Endodermal cell (in vitro differentiated cells): ENCODE data around the gene MS4A15. TPM values are rescaled to one million over a fixed set of nuclear protein-coding genes. Genes with fewer than 3 reads are reported as not detected.
A peak's percentile ranks its signal among the peaks of the same experiment; 100 is the strongest.

ENCODE experiments used
- DNase-seq: peaks from one replicate; pipeline ENCODE4 v3.0.0-alpha.2; 2017
- H3K27ac ChIP-seq: 2 replicates; pipeline ENCODE4 v1.5.1; 2013; ENCODE audit warnings: mild to moderate bottlenecking, low read depth, low read length, moderate library complexity
- H3K27me3 ChIP-seq: 2 replicates; pipeline ENCODE4 v1.6.1; 2013; ENCODE audit warnings: mild to moderate bottlenecking, low read length, moderate library complexity; ENCODE audit not compliant: insufficient read depth, control insufficient read depth, poor library complexity, severe bottlenecking
- H3K36me3 ChIP-seq: 2 replicates; pipeline ENCODE4 v1.7.0; 2013; ENCODE audit warnings: mild to moderate bottlenecking, low read length, moderate library complexity; ENCODE audit not compliant: control insufficient read depth, insufficient read depth
- H3K4me1 ChIP-seq: one replicate; pipeline ENCODE4 v1.7.0; 2013; ENCODE audit warnings: low read length; ENCODE audit not compliant: control insufficient read depth, insufficient read depth
- H3K4me3 ChIP-seq: 2 replicates; pipeline ENCODE4 v1.5.1; 2013; ENCODE audit warnings: mild to moderate bottlenecking, low read length, moderate library complexity
- H3K9ac ChIP-seq: 2 replicates; pipeline ENCODE4 v1.6.1; 2013; ENCODE audit warnings: mild to moderate bottlenecking, low read length, moderate library complexity; ENCODE audit not compliant: poor library complexity, severe bottlenecking; ENCODE audit errors: extremely low read depth
- H3K9me3 ChIP-seq: 2 replicates; pipeline ENCODE4 v1.6.1; 2013; ENCODE audit warnings: mild to moderate bottlenecking, low read length, moderate library complexity; ENCODE audit not compliant: control insufficient read depth
- H3K27ac Mint-ChIP-seq: 2 replicates; pipeline ENCODE4 v1.8.0; 2020; ENCODE audit warnings: mixed read lengths
- H3K27me3 Mint-ChIP-seq: 2 replicates; pipeline ENCODE4 v1.8.0; 2021; ENCODE audit warnings: mild to moderate bottlenecking, mixed read lengths; ENCODE audit not compliant: insufficient read depth
- H3K36me3 Mint-ChIP-seq: 2 replicates; pipeline ENCODE4 v1.8.0; 2020; ENCODE audit warnings: low read depth, mixed read lengths
- H3K4me1 Mint-ChIP-seq: 2 replicates; pipeline ENCODE4 v1.8.0; 2020; ENCODE audit warnings: mixed read lengths
- H3K4me3 Mint-ChIP-seq: 2 replicates; pipeline ENCODE4 v1.8.0; 2020; ENCODE audit warnings: mild to moderate bottlenecking, moderate library complexity, mixed read lengths
- H3K9me3 Mint-ChIP-seq: 2 replicates; pipeline ENCODE4 v1.8.0; 2020; ENCODE audit warnings: mild to moderate bottlenecking, mixed read lengths
- WGBS, 2 experiments: methylation state at CpG; one replicate each; pipeline versions ENCODE4 v1.1.5 to v1.1.7; 2013; ENCODE audit warnings: missing lambda C conversion rate in 2 of 2, mixed read lengths in 1 of 2; ENCODE audit not compliant: insufficient coverage in 1 of 2, insufficient read length in 1 of 2; 5-methylcytosine and 5-hydroxymethylcytosine counted together
- total RNA-seq, 2 donors: library from RNA; stranded (reverse); fragmentation: NEBNext Ultra II Directional in 1 of 2; extraction: Animal tissue kit (Norgen Biotek cat#: 25700) in 1 of 2; gene quantifications; 2 replicates in 1 of 2; 3 replicates in 1 of 2; pipeline ENCODE4 v1.2.1, GENCODE V29; 2021
- TF ChIP-seq, protein P1 (sequence below): fragments of 200-600 bp; sonication (generic); conservative IDR thresholded peaks from 2 replicates; pipeline ENCODE4 v1.5.0; 2021; ENCODE audit warnings: antibody characterized with exemption, mild to moderate bottlenecking

MS4A15 gene
- total RNA-seq, 2 donors from 2014 or later = not detected

- Histone ChIP-seq H3K4me3 (no peak within 1 kb of the TSS), H3K9me3 (no peaks in the 10 kb centered on the region), H3K27me3 (no peaks in the 10 kb centered on the region), H3K9ac (no peak within 1 kb of the TSS), H3K27ac (no peak within 1 kb of the TSS), H3K4me1 (no peaks in the 10 kb centered on the region), H3K36me3 (no peaks in the 10 kb centered on the region)
- Mint-ChIP-seq H3K4me1 (no peaks in the 10 kb centered on the region), H3K9me3 (peaks cover 8% of the 10 kb centered on the region), H3K27ac (peak within 1 kb of the TSS; percentile 35), H3K36me3 (no peaks in the 10 kb centered on the region), H3K4me3 (no peak within 1 kb of the TSS), H3K27me3 (peaks cover under 1% of the 10 kb centered on the region)
- DNase-seq = no peak
- TF ChIP-seq, protein P1, sequence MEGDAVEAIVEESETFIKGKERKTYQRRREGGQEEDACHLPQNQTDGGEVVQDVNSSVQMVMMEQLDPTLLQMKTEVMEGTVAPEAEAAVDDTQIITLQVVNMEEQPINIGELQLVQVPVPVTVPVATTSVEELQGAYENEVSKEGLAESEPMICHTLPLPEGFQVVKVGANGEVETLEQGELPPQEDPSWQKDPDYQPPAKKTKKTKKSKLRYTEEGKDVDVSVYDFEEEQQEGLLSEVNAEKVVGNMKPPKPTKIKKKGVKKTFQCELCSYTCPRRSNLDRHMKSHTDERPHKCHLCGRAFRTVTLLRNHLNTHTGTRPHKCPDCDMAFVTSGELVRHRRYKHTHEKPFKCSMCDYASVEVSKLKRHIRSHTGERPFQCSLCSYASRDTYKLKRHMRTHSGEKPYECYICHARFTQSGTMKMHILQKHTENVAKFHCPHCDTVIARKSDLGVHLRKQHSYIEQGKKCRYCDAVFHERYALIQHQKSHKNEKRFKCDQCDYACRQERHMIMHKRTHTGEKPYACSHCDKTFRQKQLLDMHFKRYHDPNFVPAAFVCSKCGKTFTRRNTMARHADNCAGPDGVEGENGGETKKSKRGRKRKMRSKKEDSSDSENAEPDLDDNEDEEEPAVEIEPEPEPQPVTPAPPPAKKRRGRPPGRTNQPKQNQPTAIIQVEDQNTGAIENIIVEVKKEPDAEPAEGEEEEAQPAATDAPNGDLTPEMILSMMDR = no peak
- WGBS, 2 experiments = 88 to 91% methylated on average over 4 to 9 of the region's 9 CpGs
Observed at GRCh38 chr11:60785136-60785535, 28.5 kb downstream of the MS4A15 start, which contains the start of gene MS4A10. TSS of gene MS4A10 (plus strand) at chr11:60785333. CDS start at chr11:60790336, 5,003 bp downstream.

- H3K27me3 ChIP-seq = no peaks in the 10 kb centered on the region
- H3K36me3 ChIP-seq = no peaks in the 10 kb centered on the region
- TF ChIP-seq, protein P1 = no peak
- no peaks in the 10 kb centered on the region for H3K9me3 ChIP-seq
- H3K4me1 ChIP-seq = no peaks in the 10 kb centered on the region
- no peak overlapping the region for H3K4me3 ChIP-seq
- 81 to 88% methylated on average over 8 of the region's 8 CpGs for WGBS, 2 experiments
- no peak overlapping the region for H3K27ac ChIP-seq
- no peaks in the 10 kb centered on the region for H3K4me1 Mint-ChIP-seq
- DNase-seq = no peak
- H3K27me3 Mint-ChIP-seq = peaks cover 3% of the 10 kb centered on the region
- H3K36me3 Mint-ChIP-seq = no peaks in the 10 kb centered on the region
- H3K4me3 Mint-ChIP-seq = no peak overlapping the region
- H3K9me3 Mint-ChIP-seq = peaks cover 13% of the 10 kb centered on the region
- H3K9ac ChIP-seq = no peak overlapping the region
- no peak overlapping the region for H3K27ac Mint-ChIP-seq
Observed at GRCh38 chr11:60785806-60786361, 29.2 kb downstream of the MS4A15 start.

- Mint-ChIP-seq H3K27ac (no peak overlapping the region), H3K4me1 (no peaks in the 10 kb centered on the region), H3K9me3 (peaks cover 24% of the 10 kb centered on the region), H3K36me3 (no peaks in the 10 kb centered on the region), H3K27me3 (peaks cover 3% of the 10 kb centered on the region), H3K4me3 (no peak overlapping the region)
- H3K27ac ChIP-seq = no peak overlapping the region
- TF ChIP-seq, protein P1 = no peak
- no peak for DNase-seq
- H3K4me1 ChIP-seq = no peaks in the 10 kb centered on the region
- no peaks in the 10 kb centered on the region for H3K36me3 ChIP-seq
- 88 to 95% methylated on average over 7 to 13 of the region's 15 CpGs for WGBS, 2 experiments
- H3K9ac ChIP-seq = no peak overlapping the region
- H3K4me3 ChIP-seq = no peak overlapping the region
- peaks cover 5% of the 10 kb centered on the region for H3K9me3 ChIP-seq
- no peaks in the 10 kb centered on the region for H3K27me3 ChIP-seq
Observed at GRCh38 chr11:60786811-60787567, 30.3 kb downstream of the MS4A15 start.
